Sigmoid colon (tissue), 7 donors: ENCODE data around the gene ARHGAP33. TPM values are rescaled to one million over a fixed set of nuclear protein-coding genes. Genes with fewer than 3 reads are reported as not detected.

Experiments used
- DNase-seq: peaks from one replicate; pipeline ENCODE4 v3.0.0-alpha.2; 2019
- H3K27ac ChIP-seq, 4 donors: fragments of 200-600 bp; sonication (generic); one replicate each; pipeline ENCODE4 v1.5.1; 2016 to 2019; ENCODE audit warnings: mild to moderate bottlenecking in 1 of 4
- H3K27me3 ChIP-seq, 3 donors: fragments of 200-600 bp; sonication (generic); one replicate each; pipeline ENCODE4 v1.5.1; 2019; ENCODE audit warnings: mild to moderate bottlenecking in 1 of 3
- H3K36me3 ChIP-seq, 4 donors: fragments of 200-600 bp; sonication (generic); one replicate each; pipeline ENCODE4 v1.5.1; 2016 to 2019
- H3K4me1 ChIP-seq, 4 donors: fragments of 200-600 bp; sonication (generic); one replicate each; pipeline ENCODE4 v1.5.1; 2017 to 2019
- H3K4me3 ChIP-seq, 4 donors: fragments of 200-600 bp; sonication (generic); one replicate each; pipeline ENCODE4 v1.5.1; 2017 to 2019; ENCODE audit warnings: mild to moderate bottlenecking in 2 of 4, moderate library complexity in 1 of 4
- H3K9me3 ChIP-seq, 4 donors: fragments of 200-600 bp in 3 of 4; sonication (generic) in 3 of 4; one replicate each; pipeline versions ENCODE4 v1.5.1 to v1.6.1; 2013 to 2019
- CTCF ChIP-seq, 4 experiments: fragments of 450-650 bp in 3 of 4; fragments of 200-600 bp in 1 of 4; IDR thresholded peaks; one replicate each; pipeline ENCODE4 v1.5.1; 2016 to 2019; ENCODE audit warnings: antibody characterized with exemption in 4 of 4, mild to moderate bottlenecking in 3 of 4, moderate library complexity in 2 of 4
- EP300 ChIP-seq, 4 donors: sonication (generic); formaldehyde crosslinking; IDR thresholded peaks; one replicate each; pipeline ENCODE4 v1.6.1; 2017; ENCODE audit warnings: antibody characterized with exemption in 4 of 4
- POLR2A ChIP-seq, 2 donors: fragments of 450-650 bp; IDR thresholded peaks; one replicate each; pipeline ENCODE4 v1.6.1; 2016; ENCODE audit warnings: antibody characterized with exemption in 2 of 2, mild to moderate bottlenecking in 2 of 2, moderate library complexity in 2 of 2
- POLR2AphosphoS5 ChIP-seq, 4 donors: sonication (generic); formaldehyde crosslinking; IDR thresholded peaks; one replicate each; pipeline ENCODE4 v1.6.1; 2017; ENCODE audit warnings: antibody characterized with exemption in 4 of 4
- WGBS, 2 donors: extraction: QIAGEN DNeasy Blood & Tissue Kit; methylation state at CpG; one replicate each; pipeline ENCODE4 v1.1.7; 2013; 5-methylcytosine and 5-hydroxymethylcytosine counted together
- intact Hi-C: fragments of 100-400 bp; cut with DNase I; formaldehyde crosslinking; loops from one replicate; pipeline ENCODE4 v1.15.1; 2023
- polyA plus RNA-seq, 3 donors: library from polyadenylated mRNA; stranded (reverse); fragments of 200-250 nt; gene quantifications; one replicate each; pipeline ENCODE4 v1.2.3, GENCODE V29; 2013
- total RNA-seq, 4 donors: library from RNA; depleted of rRNA; stranded (reverse); fragments of >200 nt; gene quantifications; one replicate each; pipeline ENCODE4 v1.1.0, GENCODE V29; 2016
- donor health status: healthy with polysubstance abuse.
- donor health status: Bipolar disorder and iron deficiency.
- donor health status: healthy.

The ARHGAP33 gene
- total and polyA plus RNA-seq, 7 donors, result 0.60 to 11.9 (median 6.1) TPM

GRCh38 chr19:35781650-35782049 lies 6.3 kb downstream of the ARHGAP33 start:
- Histone ChIP-seq H3K27me3 (no peaks in the 10 kb centered on the region), H3K4me1 (peaks cover 0 to 4% (median 0%) of the 10 kb centered on the region in 4 donors), H3K36me3 (peaks cover 11 to 53% (median 16%) of the 10 kb centered on the region in 4 donors), H3K4me3 (no peak overlapping the region), H3K27ac (no peak overlapping the region), H3K9me3 (no peaks in the 10 kb centered on the region)
- TF ChIP-seq EP300 (IDR thresholded peaks at IDR 0.05) (no peak), POLR2AphosphoS5 (IDR thresholded peaks at IDR 0.05) (no peak), CTCF (IDR thresholded peaks at IDR 0.05) (no peak), POLR2A (IDR thresholded peaks at IDR 0.05) (no peak)
- no peak for DNase-seq
- 88 to 95% methylated on average over 9 of the region's 9 CpGs for WGBS, 2 donors
- intact Hi-C loops, result no loop called here

GRCh38 chr19:35782589-35782988 lies 7.2 kb downstream of the ARHGAP33 start:
- peaks cover 11 to 53% (median 16%) of the 10 kb centered on the region in 4 donors for H3K36me3 ChIP-seq
- no peaks in the 10 kb centered on the region for H3K27me3 ChIP-seq
- no peaks in the 10 kb centered on the region for H3K4me1 ChIP-seq
- WGBS, 2 donors, result 96 to 97% methylated on average over 12 of the region's 12 CpGs
- TF ChIP-seq POLR2AphosphoS5 (IDR thresholded peaks at IDR 0.05), result no peak
- no peak for TF ChIP-seq POLR2A (IDR thresholded peaks at IDR 0.05)
- TF ChIP-seq EP300 (IDR thresholded peaks at IDR 0.05), result no peak
- no peak for TF ChIP-seq CTCF (IDR thresholded peaks at IDR 0.05)
- no peak overlapping the region for H3K27ac ChIP-seq
- H3K4me3 ChIP-seq, result no peak overlapping the region
- no peak for DNase-seq
- intact Hi-C loops, result no loop called here
- H3K9me3 ChIP-seq, result no peaks in the 10 kb centered on the region

- Histone ChIP-seq H3K27ac (no peak overlapping the region), H3K9me3 (no peaks in the 10 kb centered on the region), H3K4me3 (no peak overlapping the region), H3K36me3 (peaks cover 10 to 41% (median 13%) of the 10 kb centered on the region in 4 donors), H3K4me1 (no peaks in the 10 kb centered on the region), H3K27me3 (no peaks in the 10 kb centered on the region)
- no peak for DNase-seq
- intact Hi-C loops, result no loop called here
- TF ChIP-seq POLR2A (IDR thresholded peaks at IDR 0.05) (no peak), POLR2AphosphoS5 (IDR thresholded peaks at IDR 0.05) (no peak), EP300 (IDR thresholded peaks at IDR 0.05) (no peak), CTCF (IDR thresholded peaks at IDR 0.05) (no peak)
- 87 to 89% methylated on average over 28 of the region's 28 CpGs for WGBS, 2 donors
Observed at GRCh38 chr19:35783469-35784434, 8.4 kb downstream of the ARHGAP33 start.

- no peaks in the 10 kb centered on the region for H3K4me1 ChIP-seq
- intact Hi-C loops, result no loop called here
- H3K27ac ChIP-seq, result no peak overlapping the region
- 88 to 90% methylated on average over 45 of the region's 45 CpGs for WGBS, 2 donors
- TF ChIP-seq CTCF (IDR thresholded peaks at IDR 0.05) (no peak), POLR2A (IDR thresholded peaks at IDR 0.05) (no peak), EP300 (IDR thresholded peaks at IDR 0.05) (no peak), POLR2AphosphoS5 (IDR thresholded peaks at IDR 0.05) (no peak)
- no peak overlapping the region for H3K4me3 ChIP-seq
- H3K27me3 ChIP-seq, result no peaks in the 10 kb centered on the region
- H3K36me3 ChIP-seq, result peaks cover 10 to 38% (median 13%) of the 10 kb centered on the region in 4 donors
- DNase-seq, result no peak
- no peaks in the 10 kb centered on the region for H3K9me3 ChIP-seq
Observed at GRCh38 chr19:35784503-35785338, 9.4 kb downstream of the ARHGAP33 start.
